ENCODE data around the gene VOPP1. TPM values are rescaled to one million over a fixed set of nuclear protein-coding genes. Genes with fewer than 3 reads are reported as not detected.

VOPP1 gene
- total and polyA plus RNA-seq, 12 donors = 9.3 to 42.9 (median 22.8) TPM

DNA sequence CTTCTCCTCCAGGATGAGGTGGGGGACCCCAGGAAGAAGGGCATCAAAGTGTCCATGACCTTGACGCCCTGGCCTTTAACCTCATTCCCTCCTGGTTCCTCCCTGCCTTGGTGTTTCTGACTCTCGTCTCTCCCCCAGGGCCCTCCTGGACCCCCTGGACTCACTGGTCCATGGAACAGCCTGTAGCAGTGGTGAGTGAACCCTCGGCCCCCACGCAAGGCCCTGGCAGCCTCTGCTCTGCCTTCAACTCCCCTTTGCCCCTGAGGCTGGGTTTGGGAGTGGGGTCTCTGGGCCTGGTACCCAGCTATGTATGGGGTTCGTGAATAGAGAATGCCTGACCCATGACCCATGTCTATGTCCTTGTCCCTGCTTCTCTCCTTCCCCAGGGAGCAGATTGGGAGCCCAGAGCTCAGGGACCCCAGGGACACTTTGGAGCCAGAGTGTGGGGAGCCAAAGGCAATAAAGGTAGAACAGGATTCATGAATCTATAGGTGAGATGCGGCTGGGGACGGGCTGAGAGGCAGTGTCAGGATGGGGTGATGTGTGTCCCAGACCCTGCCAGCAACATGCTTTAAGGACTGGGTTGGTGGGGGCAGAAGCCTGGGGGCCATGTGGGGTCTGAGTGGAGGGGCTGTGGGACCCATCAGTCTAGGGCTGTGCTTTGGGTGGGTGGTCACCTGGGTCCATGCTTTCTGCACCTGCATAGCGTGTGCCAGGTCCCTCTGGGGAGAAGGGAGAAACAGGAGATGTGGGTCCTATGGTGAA, 18.4 kb upstream of the VOPP1 start:
- 83 to 96% methylated on average over 8 of the region's 8 CpGs for WGBS, 2 donors
- intact Hi-C loops (cut with DNase I) = loop anchor here in 4 of 10 donors (5.0 to 10.0 kb wide), 3 partner anchors 156 to 306 kb away; no protein-coding TSS in a partner anchor
- H3K9me3 ChIP-seq = no peaks in the 10 kb centered on the region
- ATAC-seq (no peak), DNase-seq (no peak)
- H3K27me3 ChIP-seq = peaks cover 0 to 4% (median 0%) of the 10 kb centered on the region in 7 donors
- no peak for TF ChIP-seq CTCF (IDR thresholded peaks at IDR 0.05)
- H3K4me3 ChIP-seq = no peak overlapping the region
- no peak overlapping the region for H3K27ac ChIP-seq
- H3K36me3 ChIP-seq = no peaks in the 10 kb centered on the region
- peaks cover 0 to 14% (median 6%) of the 10 kb centered on the region in 9 donors for H3K4me1 ChIP-seq

- Histone ChIP-seq H3K9me3 (no peaks in the 10 kb centered on the region), H3K4me3 (no peak overlapping the region), H3K27me3 (peaks cover 0 to 4% (median 0%) of the 10 kb centered on the region in 7 donors), H3K27ac (no peak overlapping the region), H3K36me3 (no peaks in the 10 kb centered on the region), H3K4me1 (peaks cover 0 to 14% (median 6%) of the 10 kb centered on the region in 9 donors)
- WGBS, 2 donors = 90 to 95% methylated on average over 1 of the region's 1 CpG
- intact Hi-C loops (cut with DNase I) = loop anchor here in 4 of 10 donors (5.0 to 10.0 kb wide), 3 partner anchors 155 to 305 kb away; no protein-coding TSS in a partner anchor
- ATAC-seq (no peak), DNase-seq (no peak)
- TF ChIP-seq CTCF (IDR thresholded peaks at IDR 0.05) = no peak
These were observed 17.6 kb upstream of the VOPP1 start for GRCh38 chr7:55589905-55590304.

DNA sequence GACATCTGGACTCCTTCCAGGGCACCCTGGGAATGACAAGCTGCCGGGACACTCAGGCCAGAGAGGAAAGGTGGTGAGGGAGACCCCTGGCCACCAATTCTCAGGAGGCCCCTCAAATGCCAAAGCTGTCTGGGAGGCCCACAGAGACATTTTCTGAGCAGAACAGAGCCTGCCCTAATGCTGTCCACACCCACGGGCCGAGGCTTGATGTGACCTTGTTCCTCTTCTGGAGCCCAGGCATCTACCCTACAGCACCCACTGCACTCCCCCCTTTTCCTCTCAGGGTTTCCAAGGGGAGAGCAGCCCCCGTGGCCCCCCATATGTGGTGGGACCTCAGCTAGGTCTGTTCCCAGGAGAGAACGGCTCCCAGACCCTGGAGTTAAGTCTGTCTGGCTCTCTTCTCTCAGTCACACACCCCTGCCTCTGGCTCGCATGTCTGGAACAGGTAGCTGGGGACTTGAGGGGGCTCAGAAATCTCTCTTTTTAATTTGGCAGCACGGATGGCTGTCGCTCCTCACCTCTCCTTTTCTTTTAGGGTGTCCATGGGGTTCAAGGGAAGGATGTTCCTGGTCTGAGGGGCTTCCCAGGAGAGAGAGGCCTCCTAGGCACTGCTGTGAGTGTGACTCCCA, 16.8 kb upstream of the VOPP1 start:
- peaks cover 0 to 14% (median 6%) of the 10 kb centered on the region in 9 donors for H3K4me1 ChIP-seq
- peaks cover 0 to 4% (median 0%) of the 10 kb centered on the region in 7 donors for H3K27me3 ChIP-seq
- ATAC-seq = no peak
- TF ChIP-seq CTCF (IDR thresholded peaks at IDR 0.05) = no peak
- no peak overlapping the region for H3K4me3 ChIP-seq
- no peak for DNase-seq
- no peaks in the 10 kb centered on the region for H3K36me3 ChIP-seq
- WGBS, 2 donors = 74 to 75% methylated on average over 7 to 8 of the region's 8 CpGs
- H3K9me3 ChIP-seq = no peaks in the 10 kb centered on the region
- no peak overlapping the region for H3K27ac ChIP-seq
- intact Hi-C loops (cut with DNase I) = no loop called here

DNA sequence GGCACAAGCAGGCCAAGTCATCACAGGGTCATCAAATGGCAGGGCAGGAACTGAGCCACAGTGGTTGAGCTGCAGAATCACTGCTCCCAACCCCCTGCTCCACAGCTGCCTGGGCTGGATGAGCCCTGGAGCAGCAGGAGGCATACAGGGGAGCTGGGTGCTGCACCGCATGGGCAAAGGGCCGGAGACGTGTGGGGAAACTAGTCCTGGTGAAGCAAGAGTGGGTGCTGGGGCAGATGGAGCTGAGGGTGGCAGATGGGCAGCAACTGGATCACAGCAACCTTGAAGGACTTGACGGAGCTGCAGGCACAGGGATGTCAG, 16.0 kb upstream of the VOPP1 start:
- ATAC-seq = no peak
- Histone ChIP-seq H3K4me1 (peaks cover 0 to 8% (median 2%) of the 10 kb centered on the region in 9 donors), H3K9me3 (no peaks in the 10 kb centered on the region), H3K27me3 (peaks cover 0 to 4% (median 0%) of the 10 kb centered on the region in 7 donors), H3K27ac (no peak overlapping the region), H3K36me3 (no peaks in the 10 kb centered on the region), H3K4me3 (no peak overlapping the region)
- DNase-seq = no peak
- no peak for TF ChIP-seq CTCF (IDR thresholded peaks at IDR 0.05)
- WGBS, 2 donors = 82 to 85% methylated on average over 4 of the region's 4 CpGs
- intact Hi-C loops (cut with DNase I) = no loop called here
